Stimulated activated CD8-positive, alpha-beta memory T cell treated with anti-CD3 and anti-CD28 coated beads, Interleukin-15, amount 100 ng/mL, for 1 hour (primary cell): ENCODE measurements around the gene RASA1.
"Not testable (repeated sequence)": the region's sequence is repeated elsewhere in the genome, so short reads cannot be mapped to it uniquely, and the experiment has no call there.

Experiments used
- DNase-seq: peaks from one replicate; pipeline ENCODE4 v3.0.0-alpha.2; 2020; ENCODE audit warnings: low read depth

Gene RASA1

DNA sequence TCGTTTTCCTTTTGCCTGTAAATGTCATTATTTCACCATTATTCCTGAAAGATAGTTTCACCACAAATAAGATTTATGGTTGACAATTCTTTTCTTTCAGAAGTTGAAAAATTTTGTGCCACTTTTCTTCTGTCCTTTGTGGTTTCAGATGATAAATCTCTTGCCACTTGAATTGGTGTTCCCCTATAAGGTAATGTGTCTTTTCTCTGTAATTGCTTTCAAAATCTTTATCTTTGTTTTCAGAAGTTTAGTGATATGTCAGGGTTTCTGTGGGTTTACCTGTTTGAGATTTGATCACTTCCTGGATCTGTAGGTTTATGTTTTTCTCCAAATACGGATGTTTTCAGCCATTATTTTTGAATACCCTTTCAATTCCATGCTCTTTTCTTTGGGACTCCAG is 14.6 kb downstream of the RASA1 start:
- no peak for DNase-seq

GRCh38 chr5:87287266-87287665 is 19.6 kb downstream of the RASA1 start:
- not testable (repeated sequence) for DNase-seq

- no peak for DNase-seq
Observed at GRCh38 chr5:87298692-87299362, 31.1 kb downstream of the RASA1 start.

- no peak for DNase-seq
Observed at GRCh38 chr5:87300176-87300575, 32.5 kb downstream of the RASA1 start.

- DNase-seq: no peak
Observed at GRCh38 chr5:87300744-87301143, 33.1 kb downstream of the RASA1 start.

- DNase-seq: no peak
Observed at GRCh38 chr5:87302061-87302460, 34.4 kb downstream of the RASA1 start.

GRCh38 chr5:87303324-87303723 is 35.6 kb downstream of the RASA1 start:
- no peak for DNase-seq

DNA sequence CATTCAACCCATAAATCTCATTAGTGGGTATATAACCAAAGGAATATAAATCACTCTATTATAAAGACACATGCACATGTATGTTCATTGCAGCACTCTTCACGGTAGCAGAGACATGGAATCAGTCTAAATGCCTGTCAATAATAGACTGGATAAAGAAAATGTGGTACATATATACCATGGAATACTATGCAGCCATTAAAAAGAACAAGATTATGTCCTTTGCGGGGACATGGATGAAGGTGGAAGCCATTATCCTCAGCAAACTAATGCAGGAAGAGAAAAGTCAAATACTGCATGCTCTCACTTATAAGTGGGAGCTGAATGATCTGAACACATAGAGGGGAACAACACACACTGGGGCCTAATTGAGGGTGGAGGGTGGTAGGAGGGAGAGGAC is 38.4 kb downstream of the RASA1 start:
- not testable (repeated sequence) for DNase-seq

GRCh38 chr5:87307796-87308423 is 40.2 kb downstream of the RASA1 start:
- DNase-seq: no peak

- no peak for DNase-seq
Observed at GRCh38 chr5:87311405-87312279, 44.0 kb downstream of the RASA1 start.

DNA sequence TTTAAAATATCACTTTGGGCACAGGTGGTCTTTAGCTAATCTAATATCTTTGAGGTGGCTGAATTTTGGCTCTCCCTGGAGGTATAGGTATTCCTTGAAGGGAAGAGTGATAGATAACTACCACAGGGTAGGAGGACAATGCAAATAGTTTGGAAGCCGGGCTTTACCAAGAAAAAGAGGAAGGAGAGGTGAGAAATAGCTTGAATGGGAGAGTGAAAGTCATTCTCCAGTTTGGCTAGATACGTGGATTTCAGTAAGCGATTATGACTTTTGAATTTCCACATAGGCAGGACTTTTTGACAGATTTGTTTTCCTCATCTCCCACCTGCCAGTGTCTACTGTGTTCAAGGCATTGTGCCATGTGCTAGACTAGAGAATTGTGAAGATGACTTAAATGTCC is 45.5 kb downstream of the RASA1 start:
- DNase-seq: no peak

- no peak for DNase-seq
Observed at GRCh38 chr5:87319469-87319868, 51.8 kb downstream of the RASA1 start.

DNA sequence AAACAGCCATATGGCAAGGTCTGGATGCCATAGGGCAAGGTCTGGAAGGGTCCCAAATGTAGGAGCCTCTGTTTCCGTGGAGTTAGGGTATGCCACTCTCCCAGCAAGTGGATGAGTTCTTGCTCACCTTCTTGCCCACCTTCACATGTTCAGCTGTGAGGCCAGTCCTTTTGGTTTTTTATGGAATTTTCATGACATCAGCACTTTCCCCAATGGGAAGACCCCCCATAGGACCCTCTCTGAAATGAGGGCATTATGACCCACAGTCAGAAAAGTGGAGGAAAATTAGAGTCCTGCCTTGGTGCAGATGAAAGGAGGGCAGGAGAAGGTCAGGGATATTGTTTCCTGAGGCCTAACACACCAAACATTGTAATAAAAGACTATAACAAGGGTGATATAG is 53.9 kb downstream of the RASA1 start:
- no peak for DNase-seq

DNA sequence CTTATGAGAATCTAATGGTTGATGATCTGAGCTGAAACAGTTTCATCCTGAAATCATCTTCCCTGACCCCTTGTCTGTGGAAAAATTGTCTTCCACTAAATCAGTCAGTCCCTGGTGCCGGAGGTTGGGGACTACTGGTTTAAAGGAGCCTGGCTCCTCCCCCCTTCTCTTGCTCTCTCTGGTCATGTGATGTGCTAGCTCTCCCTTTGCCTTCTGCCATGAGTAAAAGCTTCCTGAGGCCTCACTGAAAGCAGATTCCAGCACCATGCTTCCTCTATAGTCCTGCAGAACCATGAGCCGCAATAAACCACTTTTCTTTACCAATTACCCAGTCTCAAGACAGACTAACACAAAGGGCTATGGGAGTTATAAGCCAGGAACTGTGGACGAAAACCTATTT is 54.7 kb downstream of the RASA1 start:
- DNase-seq: no peak

DNA sequence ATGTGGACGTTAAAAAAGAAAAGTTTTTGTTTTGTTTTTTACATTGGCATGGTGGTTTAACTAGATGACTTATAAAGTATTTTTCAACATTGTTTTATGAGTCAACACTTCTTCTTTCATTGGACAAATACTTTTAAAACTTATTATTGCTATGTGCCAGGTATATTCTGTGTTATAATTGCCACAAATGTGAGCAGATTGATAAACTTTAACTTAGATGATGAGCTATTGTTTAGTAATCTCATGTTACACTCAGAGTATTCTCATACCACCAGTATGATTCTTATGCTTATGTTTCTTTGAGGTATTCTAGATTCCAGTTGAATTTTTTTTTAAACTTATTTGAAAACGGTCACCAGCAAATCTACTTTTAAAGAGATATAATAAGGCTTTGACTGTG is 60.3 kb downstream of the RASA1 start:
- DNase-seq: no peak

GRCh38 chr5:87329114-87329513 is 61.4 kb downstream of the RASA1 start:
- no peak for DNase-seq

DNA sequence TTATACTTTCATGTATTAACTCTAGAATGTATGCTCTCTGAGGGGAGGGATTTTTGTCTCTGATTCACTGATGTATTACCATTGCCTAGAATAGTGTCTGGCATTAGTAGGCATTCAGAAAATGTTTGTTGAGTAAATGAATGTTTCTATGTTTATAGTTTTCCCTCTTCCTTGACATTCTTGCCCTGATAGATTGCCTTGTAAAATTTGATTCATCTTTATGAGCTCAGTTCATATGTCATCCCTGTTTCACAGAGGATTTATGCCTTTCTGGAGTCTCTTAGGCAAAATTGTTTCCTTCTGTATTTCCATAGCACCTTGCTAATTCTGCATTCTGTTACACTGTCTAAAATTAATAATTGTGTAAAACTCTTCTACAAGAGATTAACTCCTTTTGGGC is 72.3 kb downstream of the RASA1 start:
- DNase-seq: no peak

DNA sequence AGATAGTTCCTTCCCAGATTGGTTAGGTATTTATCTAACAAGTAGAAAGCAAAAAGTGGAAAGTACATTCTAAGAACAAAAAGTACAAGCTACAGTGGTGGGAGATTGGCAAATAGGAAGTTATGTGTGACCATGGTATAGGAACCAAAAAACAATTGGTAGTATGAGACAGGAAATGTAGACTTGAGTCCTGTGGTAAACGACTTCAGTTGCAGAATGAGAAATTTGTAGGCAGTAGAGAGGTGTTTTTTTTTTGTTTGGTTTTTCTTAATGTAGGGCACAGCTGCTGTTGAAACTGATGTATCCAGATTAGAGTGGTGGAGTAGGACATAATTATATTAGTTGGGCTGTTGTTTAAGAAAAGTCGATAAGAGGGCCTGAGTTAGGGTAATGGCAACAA is 73.0 kb downstream of the RASA1 start:
- DNase-seq: no peak

- DNase-seq: no peak
Observed at GRCh38 chr5:87347272-87347671, 79.6 kb downstream of the RASA1 start.

- no peak for DNase-seq
Observed at GRCh38 chr5:87347841-87348240, 80.2 kb downstream of the RASA1 start.

DNA sequence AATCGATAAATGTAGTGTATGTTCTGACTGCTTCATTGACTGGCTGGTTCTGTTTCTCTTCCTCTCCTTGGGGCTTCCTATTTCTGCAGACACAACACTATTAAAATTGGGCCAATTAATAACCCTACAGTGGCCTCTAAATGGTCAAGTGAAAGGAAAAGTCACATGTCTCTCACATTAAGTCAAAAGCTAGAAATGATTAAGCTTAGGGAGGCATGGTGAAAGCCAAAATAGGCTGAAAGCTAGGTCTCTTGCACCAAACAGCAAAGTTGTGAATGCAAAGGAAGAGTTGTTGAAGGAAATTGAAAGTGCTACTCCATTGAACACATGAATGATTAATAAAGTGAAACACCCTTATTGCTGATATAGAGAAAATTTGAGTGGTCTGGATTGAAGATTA is 86.8 kb downstream of the RASA1 start:
- DNase-seq: no peak

GRCh38 chr5:87359106-87359505 is 91.4 kb downstream of the RASA1 start:
- DNase-seq: no peak

DNA sequence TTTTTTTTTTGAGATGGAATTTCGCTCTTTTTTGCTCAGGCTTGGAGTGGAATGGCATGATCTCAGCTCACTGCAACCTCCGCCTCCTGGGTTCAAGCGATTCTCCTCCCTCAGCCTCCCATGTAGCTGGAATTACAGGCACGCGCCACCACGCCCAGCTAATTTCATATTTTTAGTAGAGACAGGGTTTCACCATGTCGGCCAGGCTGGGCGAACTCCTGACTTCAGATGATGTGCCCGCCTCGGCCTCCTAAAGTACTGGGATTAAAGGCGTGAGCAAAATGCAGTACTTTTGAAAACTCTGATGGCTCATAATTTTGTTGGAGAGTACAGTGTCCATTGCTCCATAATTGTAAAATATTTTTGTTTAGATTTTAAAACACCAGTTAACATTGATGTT is 92.4 kb downstream of the RASA1 start:
- DNase-seq: no peak
